IPS-20b (cell line): Measurements from ENCODE around the gene TFDP2.

Experiments
- H3K27ac ChIP-seq: one replicate; pipeline ENCODE4 v1.5.1; 2013; ENCODE audit warnings: low read length
- H3K27me3 ChIP-seq: 2 replicates; pipeline ENCODE4 v1.6.1; 2013; ENCODE audit warnings: mild to moderate bottlenecking, low read length, inconsistent platforms; ENCODE audit not compliant: insufficient read depth
- H3K36me3 ChIP-seq: 2 replicates; pipeline ENCODE4 v1.6.1; 2013; ENCODE audit warnings: low read depth, mild to moderate bottlenecking, inconsistent platforms, low read length, moderate library complexity; ENCODE audit not compliant: insufficient read depth
- H3K4me1 ChIP-seq: 2 replicates; pipeline ENCODE4 v1.6.1; 2013; ENCODE audit warnings: mild to moderate bottlenecking, control low read depth, inconsistent platforms, low read length, moderate library complexity; ENCODE audit not compliant: insufficient read depth
- H3K4me3 ChIP-seq: 2 replicates; pipeline ENCODE4 v1.5.1; 2013; ENCODE audit warnings: mild to moderate bottlenecking, low read length, inconsistent platforms
- H3K9ac ChIP-seq: 2 replicates; pipeline ENCODE4 v1.6.1; 2013; ENCODE audit warnings: low read depth, mild to moderate bottlenecking, inconsistent platforms, low read length, moderate library complexity
- H3K9me3 ChIP-seq: 2 replicates; pipeline ENCODE4 v1.6.1; 2013; ENCODE audit warnings: mild to moderate bottlenecking, low read depth, low read length, inconsistent platforms; ENCODE audit not compliant: insufficient read depth

Gene TFDP2

GRCh38 chr3:141950572-141951493 lies 198.5 kb downstream of the TFDP2 start:
- H3K4me3 ChIP-seq: no peak overlapping the region
- H3K27me3 ChIP-seq: no peaks in the 10 kb centered on the region
- no peak overlapping the region for H3K27ac ChIP-seq
- H3K4me1 ChIP-seq: no peaks in the 10 kb centered on the region
- H3K36me3 ChIP-seq: peaks cover 32% of the 10 kb centered on the region
- no peak overlapping the region for H3K9ac ChIP-seq
- H3K9me3 ChIP-seq: no peaks in the 10 kb centered on the region

GRCh38 chr3:141949972-141950371 lies 199.4 kb downstream of the TFDP2 start:
- no peaks in the 10 kb centered on the region for H3K27me3 ChIP-seq
- no peaks in the 10 kb centered on the region for H3K4me1 ChIP-seq
- H3K9me3 ChIP-seq: no peaks in the 10 kb centered on the region
- H3K27ac ChIP-seq: no peak overlapping the region
- peaks cover 32% of the 10 kb centered on the region for H3K36me3 ChIP-seq
- H3K9ac ChIP-seq: no peak overlapping the region
- no peak overlapping the region for H3K4me3 ChIP-seq

GRCh38 chr3:141949399-141949798 lies 199.9 kb downstream of the TFDP2 start:
- Histone ChIP-seq H3K9me3 (no peaks in the 10 kb centered on the region), H3K27ac (no peak overlapping the region), H3K4me3 (no peak overlapping the region), H3K4me1 (no peaks in the 10 kb centered on the region), H3K36me3 (peaks cover 32% of the 10 kb centered on the region), H3K9ac (no peak overlapping the region), H3K27me3 (no peaks in the 10 kb centered on the region)

- Histone ChIP-seq H3K9me3 (no peaks in the 10 kb centered on the region), H3K4me3 (no peak overlapping the region), H3K4me1 (no peaks in the 10 kb centered on the region), H3K9ac (no peak overlapping the region), H3K36me3 (peaks cover 9% of the 10 kb centered on the region; the same call in 1 of the 2 replicates), H3K27ac (no peak overlapping the region), H3K27me3 (no peaks in the 10 kb centered on the region)
Observed at GRCh38 chr3:141945726-141946485, 203.4 kb downstream of the TFDP2 start.

- H3K4me3 ChIP-seq: no peak overlapping the region
- no peaks in the 10 kb centered on the region for H3K27me3 ChIP-seq
- no peaks in the 10 kb centered on the region; the same call in 1 of the 2 replicates for H3K4me1 ChIP-seq
- no peaks in the 10 kb centered on the region for H3K36me3 ChIP-seq
- H3K9me3 ChIP-seq: no peaks in the 10 kb centered on the region
- H3K27ac ChIP-seq: no peak overlapping the region
- no peak overlapping the region for H3K9ac ChIP-seq
Observed at GRCh38 chr3:141942006-141942405, 207.3 kb downstream of the TFDP2 start.

GRCh38 chr3:141941093-141941492 lies 208.3 kb downstream of the TFDP2 start:
- Histone ChIP-seq H3K4me1 (no peaks in the 10 kb centered on the region; the same call in 1 of the 2 replicates), H3K9me3 (no peaks in the 10 kb centered on the region), H3K27me3 (no peaks in the 10 kb centered on the region), H3K36me3 (no peaks in the 10 kb centered on the region), H3K27ac (no peak overlapping the region), H3K4me3 (no peak overlapping the region), H3K9ac (no peak overlapping the region)

GRCh38 chr3:141940194-141940776 lies 209.1 kb downstream of the TFDP2 start:
- Histone ChIP-seq H3K27me3 (no peaks in the 10 kb centered on the region), H3K36me3 (no peaks in the 10 kb centered on the region), H3K4me3 (no peak overlapping the region), H3K9ac (no peak overlapping the region), H3K4me1 (no peaks in the 10 kb centered on the region; the same call in 1 of the 2 replicates), H3K9me3 (no peaks in the 10 kb centered on the region), H3K27ac (no peak overlapping the region)

- no peaks in the 10 kb centered on the region for H3K36me3 ChIP-seq
- no peaks in the 10 kb centered on the region for H3K27me3 ChIP-seq
- H3K9me3 ChIP-seq: no peaks in the 10 kb centered on the region
- no peaks in the 10 kb centered on the region; the same call in 1 of the 2 replicates for H3K4me1 ChIP-seq
- H3K4me3 ChIP-seq: no peak overlapping the region
- no peak overlapping the region for H3K9ac ChIP-seq
- H3K27ac ChIP-seq: no peak overlapping the region
Observed at GRCh38 chr3:141939759-141940158, 209.6 kb downstream of the TFDP2 start.

- no peaks in the 10 kb centered on the region for H3K27me3 ChIP-seq
- no peaks in the 10 kb centered on the region for H3K9me3 ChIP-seq
- H3K4me1 ChIP-seq: no peaks in the 10 kb centered on the region; the same call in 1 of the 2 replicates
- no peaks in the 10 kb centered on the region for H3K36me3 ChIP-seq
- H3K27ac ChIP-seq: no peak overlapping the region
- no peak overlapping the region for H3K9ac ChIP-seq
- H3K4me3 ChIP-seq: no peak overlapping the region
Observed at GRCh38 chr3:141938011-141938500, 211.3 kb downstream of the TFDP2 start.

GRCh38 chr3:141934354-141934753 lies 215.0 kb downstream of the TFDP2 start:
- H3K9ac ChIP-seq: no peak overlapping the region
- no peaks in the 10 kb centered on the region for H3K9me3 ChIP-seq
- H3K36me3 ChIP-seq: no peaks in the 10 kb centered on the region
- no peak overlapping the region for H3K27ac ChIP-seq
- no peaks in the 10 kb centered on the region; the same call in 1 of the 2 replicates for H3K4me1 ChIP-seq
- no peak overlapping the region for H3K4me3 ChIP-seq
- no peaks in the 10 kb centered on the region for H3K27me3 ChIP-seq

GRCh38 chr3:141933421-141934300 lies 215.7 kb downstream of the TFDP2 start:
- H3K4me1 ChIP-seq: no peaks in the 10 kb centered on the region; the same call in 1 of the 2 replicates
- H3K27me3 ChIP-seq: no peaks in the 10 kb centered on the region
- no peak overlapping the region for H3K27ac ChIP-seq
- H3K9ac ChIP-seq: no peak overlapping the region
- no peaks in the 10 kb centered on the region for H3K36me3 ChIP-seq
- H3K4me3 ChIP-seq: no peak overlapping the region
- no peaks in the 10 kb centered on the region for H3K9me3 ChIP-seq
